ENCODE measurements around the gene CLIP3.

CLIP3 gene

GRCh38 chr19:35977446-35978222, 55.0 kb downstream of the CLIP3 start:
- DNase-seq: no peak

GRCh38 chr19:35975608-35976214, 57.0 kb downstream of the CLIP3 start:
- DNase-seq: no peak

GRCh38 chr19:35973487-35973886, 59.2 kb downstream of the CLIP3 start:
- no peak for DNase-seq

- no peak for DNase-seq
These were observed 65.9 kb downstream of the CLIP3 start for GRCh38 chr19:35966771-35967170.
